Ovary (tissue), 9 donors: ENCODE data around the gene NWD2. TPM values are rescaled to one million over a fixed set of nuclear protein-coding genes. Genes with fewer than 3 reads are reported as not detected.

Experiments used
- DNase-seq, 5 donors: peaks; one replicate each; pipeline ENCODE4 v3.0.0-alpha.2; 2019 to 2020
- H3K27ac ChIP-seq, 2 donors: fragments of 200-600 bp; one replicate each; pipeline versions ENCODE4 v1.5.1 to v1.8.0; 2019 to 2022
- H3K27me3 ChIP-seq: fragments of 200-600 bp; one replicate; pipeline ENCODE4 v1.8.0; 2022
- H3K36me3 ChIP-seq: fragments of 200-600 bp; sonication (generic); one replicate; pipeline ENCODE4 v1.5.1; 2019
- H3K4me1 ChIP-seq: one replicate; pipeline ENCODE4 v1.8.1; 2013; ENCODE audit warnings: mild to moderate bottlenecking, moderate library complexity; ENCODE audit not compliant: insufficient read depth
- H3K4me3 ChIP-seq: fragments of 200-600 bp; sonication (generic); one replicate; pipeline ENCODE4 v1.5.1; 2017
- H3K9me3 ChIP-seq, 2 donors: fragments of 200-600 bp in 1 of 2; sonication (generic) in 1 of 2; one replicate each; pipeline versions ENCODE4 v1.5.1 to v1.8.1; 2013 to 2019; ENCODE audit warnings: mild to moderate bottlenecking in 1 of 2, moderate library complexity in 1 of 2
- EP300 ChIP-seq: sonication (generic); formaldehyde crosslinking; IDR thresholded peaks from one replicate; pipeline ENCODE4 v1.6.1; 2017; ENCODE audit warnings: antibody characterized with exemption
- POLR2A ChIP-seq: fragments of 450-650 bp; IDR thresholded peaks from one replicate; pipeline ENCODE4 v1.6.1; 2017; ENCODE audit warnings: antibody characterized with exemption, mild to moderate bottlenecking, moderate library complexity
- WGBS, 3 donors: extraction: QIAGEN DNeasy Blood & Tissue Kit in 1 of 3; methylation state at CpG; one replicate each; pipeline versions ENCODE4 v1.1.5 to v1.1.7; 2013 to 2017; 5-methylcytosine and 5-hydroxymethylcytosine counted together
- intact Hi-C, 4 donors: fragments of 100-400 bp; cut with DNase I; formaldehyde crosslinking; loops; one replicate each; pipeline versions ENCODE4 v1.11.0 to v1.15.1; 2022 to 2023
- polyA plus RNA-seq, 2 donors: library from polyadenylated mRNA; stranded (reverse); fragments of 200-250 nt in 1 of 2; fragments of 350-450 nt in 1 of 2; fragmentation: Illumina TruSeq in 1 of 2; extraction: RNeasy Lipid Tissue Mini Kit (QIAGEN cat#74804) in 1 of 2; gene quantifications; one replicate each; pipeline ENCODE4 v1.2.3, GENCODE V29; 2013 to 2014
- total RNA-seq, 7 donors: library from RNA; depleted of rRNA in 2 of 7; stranded (reverse); fragments of >200 nt in 2 of 7; fragmentation: NEBNext Ultra II Directional in 3 of 7; extraction: Animal tissue kit (Norgen Biotek cat#: 25700) in 3 of 7; gene quantifications; one replicate each; pipeline versions ENCODE4 v1.1.0 to v1.2.4, GENCODE V29; 2016 to 2023
- TF ChIP-seq, protein P1 (sequence below), 3 donors: fragments of 450-650 bp in 2 of 3; fragments of 200-600 bp in 1 of 3; IDR thresholded peaks; one replicate each; pipeline versions ENCODE4 v1.5.1 to v1.8.0; 2016 to 2022; ENCODE audit warnings: antibody characterized with exemption in 3 of 3, mild to moderate bottlenecking in 1 of 3
- donor health status: DM: no; HTN: no; CAD: no; lungs with moderate emphysema.
- donor health status: DM: no; HTN: no; CAD: no.
- donor health status: Bipolar disorder and iron deficiency.
- donor health status: DM: yes; HTN: yes; CAD: no.
- donor health status: DM: no; HTN: no; CAD: no.
- donor health status: DM: yes; HTN: yes; CAD: no.

Gene NWD2
- total and polyA plus RNA-seq, 9 donors = 0.01 to 0.11 TPM; not detected in 7

DNA sequence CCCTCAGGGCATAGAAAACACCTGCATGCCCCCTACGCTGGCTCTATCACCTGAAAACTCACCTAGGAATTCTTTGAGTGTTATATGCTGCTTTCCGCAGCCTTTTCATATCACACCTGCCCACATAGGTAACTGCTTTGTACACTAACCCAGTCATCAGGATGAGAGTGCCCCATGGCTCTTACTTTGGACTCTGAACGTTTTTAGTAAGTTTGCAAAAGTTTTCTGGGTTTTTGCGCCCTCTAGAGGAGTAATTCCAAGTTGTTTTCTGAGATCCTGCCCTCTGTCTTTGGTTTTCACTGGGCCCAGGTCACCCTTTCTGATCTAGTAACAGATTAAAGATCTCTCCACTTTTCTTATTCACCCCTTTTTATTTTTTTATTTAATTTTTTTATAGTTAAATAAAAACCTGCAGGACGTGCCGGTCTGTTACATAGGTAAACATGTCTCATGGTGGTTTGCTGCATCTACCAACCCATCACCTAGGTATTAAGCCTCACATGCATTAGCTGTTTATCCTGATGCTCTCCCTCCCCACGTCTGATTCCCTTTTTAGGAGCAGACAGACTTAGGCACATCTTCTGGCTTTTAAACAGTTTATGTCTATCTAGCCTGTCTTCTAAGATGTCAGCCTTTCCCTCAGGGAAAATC, 139.2 kb downstream of the NWD2 start:
- Histone ChIP-seq H3K4me3 (no peak overlapping the region), H3K9me3 (no peaks in the 10 kb centered on the region), H3K27ac (no peak overlapping the region), H3K4me1 (no peaks in the 10 kb centered on the region), H3K27me3 (no peaks in the 10 kb centered on the region), H3K36me3 (no peaks in the 10 kb centered on the region)
- intact Hi-C loops = no loop called here
- no peak for DNase-seq
- 38 to 42% (median 42%) methylated on average over 7 of the region's 7 CpGs for WGBS, 3 donors
- TF ChIP-seq, protein P1, sequence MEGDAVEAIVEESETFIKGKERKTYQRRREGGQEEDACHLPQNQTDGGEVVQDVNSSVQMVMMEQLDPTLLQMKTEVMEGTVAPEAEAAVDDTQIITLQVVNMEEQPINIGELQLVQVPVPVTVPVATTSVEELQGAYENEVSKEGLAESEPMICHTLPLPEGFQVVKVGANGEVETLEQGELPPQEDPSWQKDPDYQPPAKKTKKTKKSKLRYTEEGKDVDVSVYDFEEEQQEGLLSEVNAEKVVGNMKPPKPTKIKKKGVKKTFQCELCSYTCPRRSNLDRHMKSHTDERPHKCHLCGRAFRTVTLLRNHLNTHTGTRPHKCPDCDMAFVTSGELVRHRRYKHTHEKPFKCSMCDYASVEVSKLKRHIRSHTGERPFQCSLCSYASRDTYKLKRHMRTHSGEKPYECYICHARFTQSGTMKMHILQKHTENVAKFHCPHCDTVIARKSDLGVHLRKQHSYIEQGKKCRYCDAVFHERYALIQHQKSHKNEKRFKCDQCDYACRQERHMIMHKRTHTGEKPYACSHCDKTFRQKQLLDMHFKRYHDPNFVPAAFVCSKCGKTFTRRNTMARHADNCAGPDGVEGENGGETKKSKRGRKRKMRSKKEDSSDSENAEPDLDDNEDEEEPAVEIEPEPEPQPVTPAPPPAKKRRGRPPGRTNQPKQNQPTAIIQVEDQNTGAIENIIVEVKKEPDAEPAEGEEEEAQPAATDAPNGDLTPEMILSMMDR (IDR thresholded peaks at IDR 0.05) = no peak
- TF ChIP-seq POLR2A = no peak
- no peak for TF ChIP-seq EP300

DNA sequence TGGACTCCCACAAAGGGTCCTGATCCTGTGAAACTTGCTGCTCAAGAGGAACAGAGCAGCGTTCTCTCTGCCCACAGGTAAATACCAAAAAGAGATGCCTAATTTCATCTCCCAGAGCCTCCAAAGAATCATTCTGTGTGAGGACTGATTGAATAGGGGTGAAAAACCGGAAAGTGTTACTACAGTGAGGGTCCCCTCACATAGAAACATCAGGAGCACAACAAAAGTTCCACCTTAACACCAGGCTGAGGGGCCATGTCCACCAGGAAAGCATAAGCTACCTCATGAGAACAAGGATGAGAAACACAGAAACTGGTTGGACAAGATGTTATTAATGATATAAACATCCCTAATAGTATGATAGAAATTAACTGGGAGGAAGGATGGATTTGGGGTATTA, 140.9 kb downstream of the NWD2 start:
- TF ChIP-seq, protein P1 (IDR thresholded peaks at IDR 0.05) = no peak
- TF ChIP-seq POLR2A = no peak
- TF ChIP-seq EP300 = no peak
- no peak for DNase-seq
- WGBS, 3 donors = 76 to 80% (median 78%) methylated on average over 2 of the region's 2 CpGs

DNA sequence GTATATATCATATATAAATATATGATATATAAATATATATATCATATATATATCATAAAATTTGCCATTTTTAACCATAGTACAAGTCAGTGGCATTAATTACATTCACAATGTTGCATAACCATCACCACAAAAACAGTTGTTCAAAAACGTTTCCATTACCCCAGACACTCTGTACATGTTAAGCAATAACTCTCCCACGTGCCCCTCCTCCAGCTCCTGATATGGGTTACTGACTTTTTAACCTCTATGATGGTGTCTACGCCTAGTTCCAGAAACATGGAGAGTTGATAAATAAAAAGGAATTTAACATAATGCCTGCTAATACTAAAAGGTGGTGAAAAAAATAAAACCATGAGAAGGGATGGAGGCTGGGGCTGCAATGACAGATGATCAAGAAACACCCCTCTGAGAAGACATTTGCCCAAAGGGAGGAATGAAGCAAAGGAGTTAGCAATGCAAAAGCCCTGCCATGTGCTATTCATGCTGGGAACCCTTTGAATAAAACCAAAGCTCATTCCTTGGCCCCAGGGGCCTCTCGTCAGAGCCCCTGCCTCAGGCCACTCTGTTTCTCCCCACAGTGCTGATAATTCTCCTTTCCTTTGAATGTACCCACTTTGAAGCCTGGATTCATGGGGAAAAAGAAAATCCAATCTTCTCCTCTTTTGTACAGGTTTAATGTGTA, 144.3 kb downstream of the NWD2 start:
- no peak overlapping the region for H3K27ac ChIP-seq
- no peaks in the 10 kb centered on the region for H3K9me3 ChIP-seq
- no peaks in the 10 kb centered on the region for H3K27me3 ChIP-seq
- H3K4me3 ChIP-seq = no peak overlapping the region
- intact Hi-C loops = no loop called here
- H3K4me1 ChIP-seq = no peaks in the 10 kb centered on the region
- WGBS, 3 donors = 40 to 42% (median 42%) methylated on average over 4 of the region's 4 CpGs
- no peaks in the 10 kb centered on the region for H3K36me3 ChIP-seq
- no peak for DNase-seq
- TF ChIP-seq EP300 (no peak), POLR2A (no peak)
- TF ChIP-seq, protein P1 (IDR thresholded peaks at IDR 0.05) = no peak

More for the DNA sequence above, 140.9 kb downstream of the NWD2 start:
- H3K4me1 ChIP-seq = no peaks in the 10 kb centered on the region
- H3K27ac ChIP-seq = no peak overlapping the region
- no peaks in the 10 kb centered on the region for H3K36me3 ChIP-seq
- H3K4me3 ChIP-seq = no peak overlapping the region
- H3K27me3 ChIP-seq = no peaks in the 10 kb centered on the region
- no peaks in the 10 kb centered on the region for H3K9me3 ChIP-seq
- intact Hi-C loops = no loop called here

DNA sequence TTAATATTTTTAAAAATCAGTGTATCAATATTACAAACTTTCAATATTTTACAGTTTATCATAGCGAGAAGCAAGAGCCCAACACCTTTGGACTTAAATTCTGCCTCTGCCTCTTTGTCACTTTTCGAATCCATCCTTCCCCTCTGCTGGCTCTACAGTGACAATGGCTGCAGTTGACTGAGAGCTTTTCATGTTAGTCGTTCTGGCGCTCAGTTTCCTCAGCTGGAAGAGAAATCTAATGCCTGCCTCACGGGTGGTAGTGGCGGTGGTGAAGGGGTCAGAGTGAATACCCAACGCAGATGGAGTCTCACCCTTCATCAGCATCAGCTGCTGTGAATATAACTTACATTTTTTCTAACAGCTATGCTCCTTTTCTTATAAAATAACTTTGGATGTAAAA, 144.8 kb downstream of the NWD2 start:
- intact Hi-C loops = no loop called here
- no peaks in the 10 kb centered on the region for H3K9me3 ChIP-seq
- WGBS, 3 donors = 73 to 77% (median 75%) methylated on average over 7 of the region's 7 CpGs
- DNase-seq = no peak
- no peaks in the 10 kb centered on the region for H3K4me1 ChIP-seq
- H3K27me3 ChIP-seq = no peaks in the 10 kb centered on the region
- H3K27ac ChIP-seq = no peak overlapping the region
- no peaks in the 10 kb centered on the region for H3K36me3 ChIP-seq
- no peak overlapping the region for H3K4me3 ChIP-seq
- TF ChIP-seq, protein P1 (IDR thresholded peaks at IDR 0.05) = no peak
- TF ChIP-seq EP300 (no peak), POLR2A (no peak)
